ENCODE measurements around the gene EYA3.

DNA sequence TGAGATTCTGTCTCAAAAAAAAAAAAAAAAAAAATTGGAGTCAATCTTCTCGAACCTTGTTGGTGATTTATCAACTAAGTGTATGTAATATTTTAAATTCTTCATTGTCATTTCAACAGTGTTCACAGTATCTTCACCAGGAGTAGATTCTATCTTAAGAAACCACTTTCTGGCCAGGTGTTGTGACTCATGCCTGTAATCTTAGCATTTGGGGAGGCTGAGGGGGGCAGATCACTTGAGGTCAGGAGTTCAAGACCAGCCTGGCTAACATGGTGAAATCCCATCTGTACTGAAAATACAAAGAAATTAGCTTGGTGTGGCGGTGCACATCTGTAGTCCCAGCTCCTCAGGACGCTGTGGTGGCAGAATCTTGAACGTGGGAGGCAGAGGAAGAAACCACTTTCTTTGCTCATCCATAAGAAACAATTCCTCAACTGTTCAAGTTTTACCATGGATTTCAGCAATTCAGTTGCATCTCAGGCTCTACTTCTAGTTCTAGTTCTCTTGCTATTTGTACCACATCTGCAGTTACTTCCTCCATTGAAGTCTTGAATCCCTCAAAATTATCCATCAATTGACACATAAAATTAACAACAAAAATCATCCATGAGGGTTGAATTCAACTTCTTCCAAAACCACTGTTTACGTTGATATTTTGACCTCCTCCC, 30.4 kb upstream of the EYA3 start:
- TF ChIP-seq BACH2 (CRISPR knock-in tag; IDR thresholded peaks at IDR 0.05; ENCODE audit: borderline replicate concordance): no peak
- TF ChIP-seq ZNF8 (CRISPR knock-in tag; IDR thresholded peaks at IDR 0.05): no peak
- no peak for TF ChIP-seq SNAI2 (CRISPR knock-in tag; IDR thresholded peaks at IDR 0.05)
- TF ChIP-seq, protein P1, sequence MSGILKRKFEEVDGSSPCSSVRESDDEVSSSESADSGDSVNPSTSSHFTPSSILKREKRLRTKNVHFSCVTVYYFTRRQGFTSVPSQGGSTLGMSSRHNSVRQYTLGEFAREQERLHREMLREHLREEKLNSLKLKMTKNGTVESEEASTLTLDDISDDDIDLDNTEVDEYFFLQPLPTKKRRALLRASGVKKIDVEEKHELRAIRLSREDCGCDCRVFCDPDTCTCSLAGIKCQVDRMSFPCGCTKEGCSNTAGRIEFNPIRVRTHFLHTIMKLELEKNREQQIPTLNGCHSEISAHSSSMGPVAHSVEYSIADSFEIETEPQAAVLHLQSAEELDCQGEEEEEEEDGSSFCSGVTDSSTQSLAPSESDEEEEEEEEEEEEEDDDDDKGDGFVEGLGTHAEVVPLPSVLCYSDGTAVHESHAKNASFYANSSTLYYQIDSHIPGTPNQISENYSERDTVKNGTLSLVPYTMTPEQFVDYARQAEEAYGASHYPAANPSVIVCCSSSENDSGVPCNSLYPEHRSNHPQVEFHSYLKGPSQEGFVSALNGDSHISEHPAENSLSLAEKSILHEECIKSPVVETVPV (CRISPR knock-in tag; IDR thresholded peaks at IDR 0.05): no peak
- TF ChIP-seq GLIS3 (CRISPR knock-in tag; IDR thresholded peaks at IDR 0.05): no peak
- TF ChIP-seq ZFP30 (CRISPR knock-in tag; IDR thresholded peaks at IDR 0.05): no peak
- TF ChIP-seq TOX (CRISPR knock-in tag; IDR thresholded peaks at IDR 0.05; ENCODE audit: borderline replicate concordance): no peak
- no peak for TF ChIP-seq ESRRG (CRISPR knock-in tag; IDR thresholded peaks at IDR 0.05)

Data from SK-N-SH treated with all-trans-retinoic acid at 6 μM for 48 hours (cell line).